GM12874 (cell line): ENCODE data around the gene TBXAS1.

Experiments used
- CTCF ChIP-seq: IDR thresholded peaks from 2 replicates; pipeline ENCODE4 v1.5.1; 2011; ENCODE audit warnings: low read depth, mild to moderate bottlenecking, control low read depth, low read length, moderate library complexity; ENCODE audit not compliant: insufficient read depth

Gene TBXAS1

GRCh38 chr7:139989366-139990141 lies 160.5 kb downstream of the TBXAS1 start:
- TF ChIP-seq CTCF = no peak

- TF ChIP-seq CTCF = no peak
Observed at GRCh38 chr7:139990142-139990535, 161.1 kb downstream of the TBXAS1 start.

DNA sequence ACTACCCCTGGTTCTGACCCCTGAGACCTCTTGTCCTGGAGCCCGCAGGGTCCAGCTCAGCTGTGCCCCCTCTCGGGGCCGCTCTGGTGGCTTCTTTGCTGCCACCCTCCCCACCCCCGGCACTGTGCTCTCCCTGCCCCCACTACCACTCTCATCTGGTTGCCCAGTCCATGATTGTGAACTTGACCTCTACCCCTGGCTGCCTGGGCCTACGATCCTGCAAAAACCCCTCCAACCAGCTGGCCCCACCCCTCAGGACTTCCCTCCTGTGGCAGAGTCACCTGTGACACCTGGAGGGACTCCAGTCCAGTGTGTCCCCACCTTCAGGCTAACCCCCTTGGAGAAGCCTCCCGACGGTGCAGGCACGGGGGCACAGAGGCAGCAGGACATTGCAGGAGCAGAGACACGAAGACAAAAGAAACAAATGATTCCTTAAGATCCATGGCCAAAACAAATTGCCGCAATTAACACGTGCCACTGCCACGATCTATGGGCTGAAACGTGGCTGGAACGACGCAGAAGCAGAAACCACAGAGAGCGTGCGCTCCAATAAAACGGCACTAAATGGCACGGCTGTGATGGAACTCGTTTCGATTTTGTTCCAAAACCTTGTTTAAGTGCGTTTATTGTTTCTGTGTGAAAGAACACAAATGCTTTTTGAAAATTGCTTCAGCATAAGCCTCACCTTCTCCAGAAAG lies 161.7 kb downstream of the TBXAS1 start:
- TF ChIP-seq CTCF = no peak

DNA sequence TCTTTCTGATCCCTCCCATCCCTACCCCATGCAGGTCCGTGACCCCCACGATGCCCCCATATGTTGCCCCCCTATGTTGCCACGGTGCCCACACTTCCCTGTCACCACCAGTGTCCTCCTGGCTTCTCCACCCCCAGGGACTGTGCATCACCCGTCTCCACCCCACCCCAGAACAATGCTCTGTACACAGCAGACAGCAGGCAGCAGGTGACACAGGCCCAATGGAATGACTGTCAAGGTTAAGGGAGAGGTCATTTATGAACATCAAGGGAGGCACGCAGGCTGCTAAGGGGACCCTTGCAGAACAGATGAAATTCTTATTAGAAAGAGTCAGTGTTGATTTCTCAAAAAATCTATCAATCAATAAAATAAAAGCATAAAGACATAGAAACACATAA lies 162.2 kb downstream of the TBXAS1 start:
- no peak for TF ChIP-seq CTCF

DNA sequence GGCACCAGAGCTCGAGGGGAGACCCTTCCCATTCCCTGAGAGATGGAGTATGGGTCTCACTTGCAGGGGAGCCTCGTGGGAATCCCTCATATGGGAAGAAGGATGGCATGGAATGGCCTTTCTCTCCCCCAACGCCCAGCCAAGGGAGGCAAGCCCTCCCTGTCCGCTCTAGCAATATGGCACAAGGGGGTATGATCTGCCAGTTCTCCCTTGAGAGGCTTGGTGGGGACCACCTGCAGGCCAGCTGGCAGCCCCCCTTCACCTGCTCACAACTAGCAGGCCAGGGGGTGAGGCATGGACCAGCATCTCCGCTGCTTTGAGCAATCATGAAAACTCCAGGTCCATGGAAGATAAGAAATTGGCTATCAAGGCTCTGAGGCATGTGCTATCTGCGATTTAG lies 162.8 kb downstream of the TBXAS1 start:
- no peak for TF ChIP-seq CTCF

DNA sequence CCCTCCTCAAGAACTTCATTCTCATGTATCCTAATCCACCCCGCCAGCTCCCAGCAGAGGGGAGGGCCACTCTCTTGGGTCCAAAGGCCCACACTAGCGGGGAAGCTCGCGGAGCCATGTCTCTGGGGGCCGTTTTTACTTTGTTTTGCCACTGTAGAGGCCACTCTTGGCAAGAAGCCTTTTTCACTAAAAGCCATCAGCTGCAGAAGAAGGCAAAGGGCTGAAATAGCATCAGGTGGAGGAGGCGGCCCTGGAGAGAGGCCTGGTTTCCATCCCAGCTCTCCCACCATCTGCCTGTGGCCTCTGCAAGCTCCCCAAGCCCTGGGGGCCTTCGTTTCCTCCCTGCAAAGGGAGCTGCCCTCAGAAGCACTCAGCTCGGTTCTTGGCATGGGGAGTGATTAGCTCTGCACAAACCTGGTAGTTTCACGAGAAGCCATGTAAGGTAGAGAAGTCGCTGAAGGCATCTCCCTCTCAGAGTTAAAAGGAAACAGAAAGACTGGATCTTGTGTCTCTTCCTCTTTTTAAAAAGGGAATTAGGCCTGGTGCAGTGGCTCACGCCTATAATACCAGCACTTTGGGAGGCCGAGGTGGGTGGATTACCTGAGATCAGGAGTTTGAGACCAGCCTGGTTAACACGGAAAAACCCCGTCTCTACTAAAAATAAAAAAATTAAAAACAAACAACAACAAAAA lies 163.4 kb downstream of the TBXAS1 start:
- no peak for TF ChIP-seq CTCF

DNA sequence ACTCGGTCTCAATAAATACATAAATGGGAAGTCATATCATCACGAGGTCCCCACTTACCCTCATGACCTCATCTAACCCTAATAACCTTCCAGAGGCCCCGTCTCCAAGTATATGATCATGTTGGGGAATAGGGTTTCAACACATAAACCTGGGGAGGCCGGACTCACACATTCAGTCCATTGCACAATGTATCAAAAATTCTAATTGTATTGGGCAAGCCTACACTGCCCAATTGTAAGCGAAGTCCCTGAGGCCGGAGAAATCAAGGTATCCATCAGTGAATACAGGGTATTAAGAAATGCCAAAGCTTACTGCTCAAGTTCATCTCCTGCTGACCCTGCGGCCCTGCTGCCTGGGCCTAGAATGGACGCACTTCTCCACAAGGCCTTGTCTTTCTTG lies 164.1 kb downstream of the TBXAS1 start:
- TF ChIP-seq CTCF = no peak
